Right ventricle myocardium inferior (tissue), 1 donor: Measurements from ENCODE around the gene PTPN2. TPM values are rescaled to one million over a fixed set of nuclear protein-coding genes. Genes with fewer than 3 reads are reported as not detected.
"Not testable (repeated sequence)": the region's sequence is repeated elsewhere in the genome, so short reads cannot be mapped to it uniquely, and the experiment has no call there.

Experiments used
- ATAC-seq: fragments of 200-7000 bp; cut with Tn5 transposase; one replicate; pipeline ENCODE4 v1.9.1; 2020; ENCODE audit warnings: mild to moderate bottlenecking, moderate library complexity
- DNase-seq: peaks from one replicate; pipeline ENCODE4 v3.0.0; 2021; ENCODE audit errors: missing footprints
- intact Hi-C: fragments of 100-400 bp; cut with DNase I; formaldehyde crosslinking; loops from one replicate; pipeline ENCODE4 v1.11.0; 2022
- total RNA-seq: library from RNA; stranded (reverse); fragmentation: NEBNext Ultra II Directional; extraction: Animal tissue kit (Norgen Biotek cat#: 25700); gene quantifications from one replicate; pipeline ENCODE4 v1.2.1, GENCODE V29; 2021
- donor health status: DM: no; HTN: yes; CAD: no; lungs with severe emphysema.

PTPN2 gene
- total RNA-seq, 1 donor from 2014 or later = 11.2 TPM

DNA sequence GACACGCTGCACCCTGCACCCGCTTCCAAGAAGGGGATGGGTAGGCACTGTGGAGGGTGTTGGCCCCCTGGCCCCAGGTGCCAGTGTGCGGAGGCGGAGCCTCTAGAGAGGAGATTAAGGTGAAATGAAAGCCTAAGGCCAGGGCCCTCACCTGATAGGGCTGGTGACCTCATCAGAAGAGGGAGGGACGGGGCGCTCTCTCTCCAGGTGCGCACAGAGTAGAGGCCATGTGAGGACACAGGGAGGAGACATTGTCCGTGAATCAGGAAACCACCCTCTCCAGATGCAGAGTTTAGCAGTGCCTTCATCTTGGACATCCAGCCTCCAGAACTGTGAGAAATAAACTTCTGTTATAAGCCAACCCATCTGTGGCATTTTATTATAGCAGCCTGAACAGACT lies 118.9 kb downstream of the PTPN2 start:
- ATAC-seq = no peak
- no peak for DNase-seq
- intact Hi-C loops = no loop called here

DNA sequence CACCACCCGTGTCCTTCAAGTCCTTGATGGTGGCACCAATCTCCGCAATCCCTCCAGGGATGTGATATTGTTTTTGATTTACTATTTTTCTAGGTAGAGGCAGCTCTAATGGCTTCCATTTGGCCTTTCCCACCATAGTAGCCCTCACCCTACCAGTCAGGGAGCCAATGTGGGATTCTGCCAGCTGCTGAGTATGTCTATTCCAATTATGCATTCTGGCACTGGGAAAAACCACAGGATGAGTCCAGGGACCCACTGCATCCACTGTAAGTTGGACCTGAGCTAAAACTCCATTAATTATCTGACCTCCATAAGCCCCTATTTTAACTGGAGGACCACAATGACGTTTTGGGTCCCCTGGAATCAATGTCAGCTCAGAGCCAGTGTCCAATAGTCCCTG lies 125.5 kb downstream of the PTPN2 start:
- intact Hi-C loops, DNase-seq, ATAC-seq: not testable (repeated sequence)

DNA sequence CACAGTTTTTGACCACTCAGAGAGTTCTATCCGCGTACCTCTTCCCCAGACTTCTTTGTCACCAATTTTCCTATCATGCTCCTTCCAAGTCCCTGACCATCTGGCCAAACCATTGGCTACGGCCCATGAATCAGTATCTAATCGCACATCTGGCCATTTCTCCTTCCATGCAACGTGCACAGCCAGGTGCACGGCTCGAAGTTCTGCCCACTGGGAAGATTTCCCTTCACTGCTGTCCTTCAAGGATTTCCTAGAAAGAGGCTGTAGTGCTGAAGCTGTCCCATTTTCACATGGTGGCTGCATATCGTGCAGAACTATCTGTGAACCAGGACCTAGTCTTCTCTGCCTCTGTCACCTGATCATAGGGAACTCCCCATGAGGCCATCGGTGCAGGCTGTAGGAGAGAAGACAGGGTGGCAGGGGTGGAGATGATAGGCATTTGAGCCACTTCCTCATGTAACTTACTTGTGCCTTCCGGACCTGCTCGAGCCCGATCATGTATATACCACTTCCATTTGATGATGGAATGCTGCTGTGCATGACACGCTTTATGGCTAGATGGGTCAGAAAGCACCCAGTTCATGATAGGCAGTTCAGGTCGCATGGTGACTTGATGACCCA lies 127.3 kb downstream of the PTPN2 start:
- intact Hi-C loops, DNase-seq, ATAC-seq: not testable (repeated sequence)

DNA sequence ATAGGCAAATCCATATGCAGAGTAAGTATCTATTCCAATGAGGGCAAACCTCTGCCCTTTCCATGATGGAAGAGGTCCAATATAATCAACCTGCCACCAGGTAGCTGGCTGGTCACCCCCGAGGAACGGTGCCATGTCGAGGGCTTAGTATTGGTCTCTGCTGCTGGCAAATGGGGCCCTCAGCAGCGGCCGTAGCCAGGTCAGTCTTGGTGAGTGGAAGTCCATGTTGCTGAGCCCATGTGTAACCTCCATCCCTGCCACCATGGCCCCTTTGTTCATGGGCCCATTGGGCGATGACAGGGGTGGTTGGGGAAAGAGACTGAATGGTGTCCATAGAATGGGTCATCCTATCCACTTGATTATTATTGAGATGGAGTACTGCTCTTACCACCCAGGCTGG lies 128.4 kb downstream of the PTPN2 start:
- ATAC-seq, DNase-seq, intact Hi-C loops: not testable (repeated sequence)

DNA sequence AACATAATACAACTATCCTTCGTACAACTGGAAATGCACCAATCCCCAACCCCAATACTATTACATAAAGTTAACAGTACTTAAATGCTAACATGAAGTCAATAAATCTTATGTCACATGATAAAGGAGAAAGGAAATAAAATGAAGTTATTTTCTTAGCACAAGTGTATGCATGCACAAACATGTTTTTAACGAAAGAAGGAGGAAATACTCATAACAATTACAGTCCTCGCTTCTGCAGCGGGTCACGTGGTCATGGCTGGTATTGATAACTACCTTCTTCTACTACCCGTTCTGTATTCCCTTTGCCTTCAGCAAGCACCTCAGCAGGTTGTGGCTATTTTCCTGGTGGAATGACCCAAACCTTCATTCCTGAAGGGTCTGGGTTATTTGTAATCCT lies 129.5 kb downstream of the PTPN2 start:
- DNase-seq = no peak
- intact Hi-C loops = no loop called here
- ATAC-seq = no peak

DNA sequence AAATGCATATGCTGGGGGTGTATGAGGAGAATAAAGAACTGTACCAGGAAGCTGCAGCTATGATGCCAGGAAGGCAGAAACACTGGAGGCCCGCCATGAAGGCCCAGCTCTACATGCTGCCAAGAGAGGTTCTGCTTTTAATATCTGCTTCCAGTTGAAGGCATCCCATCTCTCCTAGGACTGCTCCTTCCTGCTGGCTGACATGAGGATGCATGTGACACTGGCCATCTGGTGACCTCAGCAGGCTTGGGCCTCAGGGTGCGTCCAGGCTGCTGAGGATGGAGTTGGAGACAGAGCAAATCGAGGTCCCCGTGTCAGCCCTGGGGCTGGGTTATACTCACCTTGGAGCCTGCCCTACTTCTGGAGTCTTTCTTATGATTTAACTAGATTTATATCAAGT lies 132.1 kb downstream of the PTPN2 start:
- intact Hi-C loops = no loop called here
- ATAC-seq (no peak), DNase-seq (no peak)

DNA sequence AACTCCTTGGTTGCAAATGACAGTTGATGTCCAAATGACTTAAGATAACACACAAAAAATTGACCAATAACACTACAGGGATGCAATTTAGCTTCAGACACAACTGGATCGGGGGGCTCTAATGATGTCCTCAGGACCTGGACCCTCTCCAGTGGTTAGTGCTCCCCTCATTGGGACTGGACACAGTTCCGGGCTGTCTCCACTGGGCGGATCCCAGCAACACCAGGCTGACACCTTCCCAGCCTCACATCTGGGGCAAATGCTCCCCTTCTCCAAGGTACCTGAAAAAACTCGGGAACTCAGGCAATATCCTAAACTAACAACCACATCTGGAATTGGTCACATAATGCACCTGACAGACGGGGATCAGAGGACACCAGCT lies 132.5 kb downstream of the PTPN2 start:
- no peak for ATAC-seq

DNA sequence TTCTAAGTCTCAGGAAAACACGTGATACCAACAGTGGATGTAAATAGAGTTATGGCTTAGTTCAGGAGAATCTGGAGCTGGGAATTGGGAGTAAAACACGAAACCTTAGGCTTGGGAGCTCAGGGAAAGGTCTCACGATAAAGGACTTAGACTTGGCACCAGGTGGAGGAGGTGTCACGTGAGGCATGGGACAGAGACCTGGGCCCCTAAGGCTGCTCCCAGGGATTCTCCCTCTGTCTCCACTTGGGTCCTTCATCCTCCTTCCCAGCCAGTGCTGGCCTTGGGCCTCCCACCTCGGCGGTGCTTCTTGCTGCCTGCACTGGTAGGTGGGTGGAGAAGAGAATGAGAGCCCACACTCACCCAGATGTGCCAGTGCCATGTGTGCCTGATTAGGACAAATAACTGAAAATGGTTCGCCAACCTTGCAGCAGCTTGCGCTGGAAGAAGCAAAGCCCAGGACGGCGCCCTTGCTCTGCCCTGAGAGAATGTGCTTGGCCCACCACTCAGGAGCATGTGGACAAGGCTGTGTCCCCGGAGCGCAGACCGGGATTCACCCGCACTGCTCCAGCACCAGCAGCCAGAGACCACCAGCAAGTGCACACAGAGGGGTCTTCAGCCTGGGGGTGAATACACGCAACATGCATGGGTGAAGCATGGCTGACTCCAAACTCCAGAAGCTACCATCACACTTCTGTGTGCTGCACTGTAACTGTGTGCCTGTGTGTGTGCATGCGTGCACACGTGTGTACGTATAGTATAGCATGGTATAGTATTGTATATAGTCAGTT lies 133.1 kb downstream of the PTPN2 start:
- intact Hi-C loops = no loop called here
- DNase-seq (no peak), ATAC-seq (no peak)

More for the DNA sequence above, 132.5 kb downstream of the PTPN2 start:
- intact Hi-C loops = no loop called here
- DNase-seq = no peak

DNA sequence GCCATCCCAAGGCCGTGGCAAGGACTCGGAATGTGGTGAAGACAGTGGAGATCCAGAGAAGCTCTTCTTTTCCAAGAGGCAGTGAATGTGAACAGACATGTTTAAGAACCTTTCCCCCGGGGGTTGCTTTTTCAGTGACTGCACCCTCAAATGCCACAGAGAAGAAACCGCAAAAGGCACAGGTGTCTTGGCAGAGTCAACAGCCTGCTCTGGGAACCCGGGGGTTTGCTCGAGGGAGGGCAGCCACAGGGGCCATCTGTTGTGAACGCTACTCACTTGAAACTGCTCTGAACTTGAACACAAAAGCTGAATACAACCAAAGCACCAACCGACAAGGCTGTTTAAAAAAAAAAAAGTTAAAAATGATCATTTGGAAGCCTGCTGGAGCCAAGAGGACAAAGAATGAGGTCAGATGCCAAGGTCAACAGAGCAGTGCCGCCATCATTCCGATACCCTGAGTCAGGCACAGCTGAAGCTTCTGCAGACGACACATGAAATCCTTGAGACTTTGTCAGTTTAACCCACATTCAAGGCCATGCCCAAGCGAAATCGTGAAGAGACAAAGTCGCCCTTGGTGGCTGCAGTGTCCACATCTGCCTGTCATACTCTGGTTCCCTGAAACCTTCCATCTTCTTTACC lies 133.8 kb downstream of the PTPN2 start:
- no peak for ATAC-seq
- intact Hi-C loops = no loop called here
- no peak for DNase-seq

DNA sequence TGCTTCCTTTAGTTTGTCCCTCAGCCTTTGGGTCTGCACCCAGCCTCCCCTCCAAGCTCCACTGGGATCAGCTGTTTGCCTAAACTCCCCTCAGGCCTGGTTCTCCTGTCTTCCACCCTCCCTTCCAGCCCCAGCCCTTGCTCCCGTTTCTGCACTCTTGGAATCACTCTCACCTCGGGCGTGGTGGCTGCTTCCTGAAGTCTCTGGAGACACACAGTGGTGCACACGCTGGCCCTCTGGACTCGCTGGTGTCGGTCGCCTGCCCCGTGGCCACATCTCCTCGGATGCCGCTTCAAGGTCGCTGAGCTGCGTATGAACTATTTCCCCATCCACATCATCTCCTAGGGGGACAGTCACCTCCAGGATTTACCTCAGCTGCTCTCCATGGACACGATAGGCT lies 134.9 kb downstream of the PTPN2 start:
- intact Hi-C loops = no loop called here
- DNase-seq (no peak), ATAC-seq (no peak)

DNA sequence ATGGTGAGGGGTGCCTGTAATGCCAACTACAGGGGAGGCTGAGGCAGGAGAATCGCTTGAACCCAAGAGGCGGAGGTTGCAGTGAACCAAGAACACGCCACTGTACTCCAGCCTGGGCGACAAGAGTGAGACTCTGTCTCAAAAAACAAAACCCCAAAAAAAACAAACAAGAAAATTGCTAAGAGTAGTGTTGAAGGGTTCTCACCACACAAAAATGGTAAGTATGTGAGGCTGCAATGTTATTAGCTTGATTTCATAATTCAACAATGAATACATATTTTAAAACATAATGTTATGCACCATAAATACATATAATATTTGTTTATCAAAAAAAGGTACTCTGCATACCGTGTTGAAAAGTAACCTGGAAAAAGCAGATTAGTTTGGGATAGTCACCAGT lies 135.4 kb downstream of the PTPN2 start:
- intact Hi-C loops = no loop called here
- ATAC-seq (no peak), DNase-seq (no peak)

DNA sequence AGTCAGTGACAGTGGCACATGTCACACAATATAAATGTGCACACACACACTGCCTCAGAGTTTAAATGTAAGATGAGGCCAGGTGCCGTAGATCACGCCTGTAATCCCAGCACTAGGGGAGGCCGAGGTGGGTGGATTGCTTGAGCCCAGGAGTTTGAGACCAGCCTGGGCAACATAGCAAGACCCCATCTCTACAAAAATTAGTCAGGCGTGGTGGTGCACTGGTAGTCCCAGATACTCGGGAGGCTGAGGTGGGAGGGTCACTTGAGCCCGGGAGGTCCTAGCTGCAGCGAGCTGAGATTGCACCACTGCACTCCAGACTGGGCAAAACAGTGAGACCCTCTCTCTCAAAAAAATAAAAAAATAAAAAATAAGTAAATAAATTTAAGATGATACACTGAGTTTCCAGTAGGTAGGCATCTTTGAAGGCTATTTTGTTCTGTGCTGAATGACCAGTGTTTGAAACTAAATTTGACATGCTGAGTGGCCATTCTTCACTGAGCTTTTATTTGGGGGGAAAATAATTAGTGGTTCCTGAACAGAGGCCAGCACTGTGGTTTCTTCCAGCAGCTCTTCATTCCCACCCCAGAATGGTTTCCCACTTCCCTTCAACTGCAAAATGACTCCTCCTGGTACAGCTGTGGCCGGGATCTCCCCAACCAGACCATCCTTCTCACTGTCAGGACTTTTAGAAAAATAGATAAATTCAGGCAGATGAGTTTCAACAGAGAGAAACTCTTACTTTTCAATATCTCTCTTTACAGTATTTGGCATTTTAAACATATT lies 136.3 kb downstream of the PTPN2 start:
- intact Hi-C loops = no loop called here
- no peak for ATAC-seq

DNA sequence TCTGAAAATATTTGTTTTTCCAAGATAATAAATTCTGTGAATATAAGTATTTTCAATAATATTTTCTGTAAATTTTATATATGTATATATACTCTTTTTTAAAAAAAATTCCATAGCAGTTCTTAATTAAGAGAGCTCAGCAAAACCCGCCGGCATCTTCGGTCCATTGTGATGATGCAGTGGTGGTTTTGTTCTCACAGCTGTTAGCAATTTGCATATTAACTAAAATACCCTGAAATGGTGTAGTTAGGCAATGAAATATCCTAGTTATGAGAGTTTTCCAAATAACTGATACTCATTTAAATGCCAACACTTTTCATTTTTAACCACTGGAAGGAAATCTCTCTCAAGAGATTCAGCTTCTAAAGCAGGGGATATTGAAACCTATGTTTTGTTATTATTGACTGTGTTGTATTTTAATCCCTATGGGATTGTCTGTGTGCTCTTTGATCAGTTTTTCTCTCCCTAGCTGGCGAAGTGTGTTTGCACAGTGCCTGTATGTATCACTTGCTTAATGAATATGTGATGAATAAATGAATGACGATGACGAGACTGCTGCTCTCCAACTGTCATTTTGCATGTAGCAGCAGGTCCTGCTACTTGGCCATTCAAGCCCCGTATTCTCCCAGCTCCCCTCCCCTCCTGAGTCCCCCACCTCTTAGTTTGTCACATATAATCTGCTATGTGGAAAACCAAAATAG lies 138.8 kb downstream of the PTPN2 start:
- DNase-seq (no peak), ATAC-seq (no peak)
- intact Hi-C loops = loop anchor here (2.0 kb wide), 1 partner anchor 148 kb away; no protein-coding TSS in a partner anchor

More for the DNA sequence above, 136.3 kb downstream of the PTPN2 start:
- no peak for DNase-seq

DNA sequence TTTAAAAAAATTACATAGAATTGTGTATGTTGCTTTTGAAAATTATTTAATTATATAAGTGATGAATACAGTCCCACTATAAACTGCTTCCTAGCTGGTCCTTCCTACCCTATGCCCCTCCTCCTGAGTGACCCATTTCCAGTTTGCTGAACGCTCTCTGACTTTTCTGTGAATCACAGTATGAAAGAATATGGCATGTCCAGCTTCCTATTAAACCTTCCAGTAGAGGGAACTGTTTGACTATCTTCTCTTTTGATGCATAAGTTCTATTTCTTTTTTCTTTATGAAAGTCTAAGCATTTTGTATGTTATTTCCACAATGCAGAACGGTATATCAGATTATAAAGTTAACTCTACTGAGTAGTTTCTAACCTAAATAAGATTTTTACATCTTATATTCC lies 139.9 kb downstream of the PTPN2 start:
- intact Hi-C loops = loop anchor here (1.0 to 2.0 kb wide), 2 partner anchors 149 to 191 kb away; no protein-coding TSS in a partner anchor
- ATAC-seq (no peak), DNase-seq (no peak)

DNA sequence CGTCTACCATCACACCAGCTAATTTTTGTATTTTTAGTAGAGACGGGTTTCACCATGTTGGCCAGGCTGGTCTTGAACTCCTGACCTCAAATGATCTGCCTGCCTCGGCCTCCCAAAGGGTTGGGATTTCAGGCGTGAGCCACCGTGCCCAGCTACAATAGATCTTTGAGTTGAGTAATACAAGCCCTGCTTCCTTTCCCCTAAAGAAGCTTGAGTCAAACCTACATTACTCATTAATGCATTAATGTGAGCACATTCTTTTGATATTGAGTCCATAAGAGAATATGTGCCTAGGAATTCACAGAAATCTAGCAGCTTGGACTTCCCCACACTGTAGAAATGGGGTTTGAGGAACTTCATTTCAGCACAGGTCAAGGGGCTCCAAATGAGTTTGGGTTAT lies 141.6 kb downstream of the PTPN2 start:
- intact Hi-C loops = no loop called here
- DNase-seq (no peak), ATAC-seq (no peak)
